HG02610 (cell line): ENCODE results near the gene ZBED4.
"Not testable (repeated sequence)": the region's sequence is repeated elsewhere in the genome, so short reads cannot be mapped to it uniquely, and the experiment has no call there.

Experiments used
- ATAC-seq: cut with Tn5 transposase; IDR thresholded peaks from one replicate; pipeline ENCODE4 v1.9.1; 2021; ENCODE audit warnings: mild to moderate bottlenecking, moderate library complexity; ENCODE audit not compliant: unreplicated experiment

The ZBED4 gene

DNA sequence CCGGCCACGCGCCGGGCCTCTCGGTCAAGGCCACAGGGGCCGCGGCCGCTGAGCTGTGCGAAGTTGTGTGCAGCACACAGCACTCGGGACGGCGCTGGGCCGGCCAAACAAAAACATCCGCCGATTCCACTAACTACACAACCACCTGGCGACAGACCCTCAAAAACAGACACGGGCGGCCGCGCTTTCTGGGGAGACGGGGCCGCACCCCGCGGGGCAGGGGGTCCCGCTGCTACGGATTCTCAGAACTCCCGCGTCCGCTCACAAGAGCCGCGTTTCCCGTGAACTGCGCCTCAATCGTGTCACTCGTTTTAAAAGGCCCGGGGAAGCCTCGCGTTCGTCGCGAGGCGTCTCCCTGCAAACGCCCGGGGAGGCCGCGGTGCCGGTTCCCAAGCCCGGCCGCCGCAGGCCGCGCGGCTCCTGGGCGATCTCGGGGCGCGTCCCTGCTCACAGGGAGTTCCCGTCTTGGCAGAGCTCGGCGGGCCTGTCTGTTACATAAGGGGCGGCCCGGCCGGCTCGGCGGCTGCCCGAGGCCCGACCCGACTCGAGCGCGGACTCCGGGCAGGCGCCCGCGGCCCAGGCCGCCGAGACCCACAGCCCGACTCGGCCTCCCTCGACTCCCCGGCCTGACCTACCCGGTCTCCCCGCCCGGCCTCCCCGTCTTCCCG, 26.9 kb upstream of the ZBED4 start:
- ATAC-seq: peak; percentile 19

DNA sequence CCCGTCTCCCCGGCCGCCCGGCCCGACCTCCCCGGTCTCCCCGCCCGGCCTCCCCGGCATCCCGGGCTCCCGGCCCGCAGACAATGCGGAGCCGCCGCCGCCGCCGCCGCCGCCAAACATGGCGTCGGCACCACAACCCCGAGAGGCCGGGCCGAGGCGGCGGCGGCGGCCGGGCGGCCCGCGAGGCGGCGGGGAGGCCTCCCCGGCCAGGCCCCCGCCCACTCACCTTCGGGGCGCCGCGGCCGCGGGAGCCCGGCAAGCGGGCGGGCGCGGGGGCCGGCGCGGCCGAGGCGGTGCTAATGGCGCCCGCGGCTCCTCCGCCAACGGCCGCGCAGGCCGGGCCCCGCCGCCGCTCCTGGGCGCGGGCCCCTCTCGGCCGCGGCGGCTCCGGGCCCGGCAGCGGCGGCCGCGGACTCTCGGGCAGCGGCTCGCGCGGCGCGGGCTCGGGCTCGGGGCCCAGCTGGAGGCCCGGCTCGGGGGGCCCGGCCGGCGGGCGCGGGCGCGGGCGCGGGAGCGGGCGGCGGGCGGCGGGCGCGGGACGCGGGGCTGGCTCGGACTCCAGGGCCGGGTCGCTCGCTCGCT, 26.3 kb upstream of the ZBED4 start:
- peak; percentile 26 for ATAC-seq

DNA sequence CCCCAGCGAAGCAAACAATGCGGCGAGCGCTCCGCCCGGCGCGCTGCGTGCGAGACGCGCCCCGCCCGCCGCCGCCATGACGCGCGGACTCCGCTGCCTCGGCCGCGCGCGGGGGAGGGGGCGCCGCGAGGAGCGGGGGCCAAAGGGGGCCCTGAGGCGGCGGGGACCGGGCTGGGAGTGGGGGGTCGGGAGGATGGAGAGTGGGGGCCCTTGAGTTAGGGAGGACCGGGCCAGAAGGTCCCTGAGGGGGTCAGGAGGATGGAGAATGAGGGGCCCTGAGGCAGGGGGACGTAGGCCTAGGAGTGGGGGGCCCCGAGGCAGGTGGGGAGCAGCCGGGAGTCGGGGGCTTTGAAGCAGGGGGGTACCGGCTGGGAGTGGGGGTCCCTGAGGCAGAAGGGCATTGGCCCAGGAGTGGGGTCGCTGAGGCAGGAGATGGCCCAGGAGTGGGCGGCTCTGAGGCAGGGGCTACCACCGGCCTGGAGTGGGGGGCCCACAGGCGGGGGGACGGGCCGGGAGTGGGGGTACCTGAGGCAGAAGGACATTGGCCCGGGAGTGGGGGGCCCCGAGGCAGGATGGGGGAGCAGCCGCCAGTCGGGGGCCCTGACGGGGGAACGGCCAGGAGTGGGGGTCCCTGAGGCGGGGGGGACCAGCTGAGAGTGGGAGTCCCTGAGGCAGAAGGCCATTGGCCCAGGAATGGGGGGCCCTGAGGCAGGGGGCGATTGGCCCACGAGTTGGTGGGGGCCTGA, 25.6 kb upstream of the ZBED4 start, which contains the start of gene BRD1:
TSS of gene BRD1 (minus strand) at position 21 of the 746 bp plus-strand sequence. CDS start 3,556 bp downstream, outside the sequence.
- peak; percentile 52 for ATAC-seq

DNA sequence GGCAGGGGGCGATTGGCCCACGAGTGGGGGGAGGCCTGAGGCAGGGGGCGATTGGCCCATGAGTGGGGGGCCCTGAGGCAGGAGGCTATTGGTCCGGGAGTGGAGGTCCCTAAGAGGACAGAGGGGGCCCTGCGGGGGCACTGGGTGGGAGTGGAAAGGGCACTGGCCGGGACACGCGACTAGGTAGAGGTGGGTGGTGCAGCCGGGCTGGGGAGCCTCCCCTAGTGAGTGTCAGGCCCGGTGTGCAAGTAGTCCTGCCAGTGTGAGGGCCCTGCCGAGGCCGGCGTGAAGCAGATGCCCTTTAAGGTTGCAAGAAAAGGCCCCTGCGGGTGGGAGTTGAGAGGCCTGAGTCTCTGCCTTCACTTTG, 25.1 kb upstream of the ZBED4 start:
- no peak for ATAC-seq

DNA sequence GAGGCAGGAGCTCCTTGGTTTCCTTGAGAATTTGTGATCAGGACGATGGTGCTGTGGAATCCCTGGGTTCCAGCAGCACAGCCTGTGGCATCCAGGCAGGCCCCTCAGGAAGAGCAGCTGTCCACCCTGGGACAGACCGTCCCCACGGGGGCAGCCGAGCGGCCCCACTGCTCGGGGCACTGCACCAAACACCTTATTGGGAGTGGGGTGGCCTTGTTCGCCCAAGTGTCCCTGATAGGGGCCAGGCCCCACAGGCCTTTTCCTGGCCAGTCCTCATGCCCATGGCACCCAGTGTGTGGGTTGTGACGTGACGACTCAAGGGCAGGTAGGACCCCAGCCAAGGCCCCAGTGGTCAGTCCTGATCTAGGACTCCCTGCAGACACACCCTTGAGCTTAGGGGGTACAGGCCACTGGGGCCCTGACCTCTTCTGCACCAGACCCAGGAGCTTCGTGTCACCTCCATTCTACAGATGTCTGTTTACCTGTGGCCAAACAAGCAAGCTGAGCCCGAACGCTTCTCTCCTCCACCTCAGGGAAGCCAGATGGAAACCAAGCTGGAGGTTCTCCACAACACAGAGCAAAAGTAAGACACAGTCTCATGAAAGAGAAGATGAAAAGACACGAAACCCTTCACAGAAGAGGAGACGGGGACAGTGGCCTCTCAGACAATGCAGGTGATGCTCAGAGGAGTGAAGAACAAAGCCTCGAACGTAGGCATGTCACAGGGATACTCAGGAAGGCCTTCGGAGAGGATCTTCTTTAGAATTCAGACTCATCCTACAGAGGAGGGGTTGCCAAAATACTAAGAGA, 24.4 kb upstream of the ZBED4 start:
- no peak for ATAC-seq

DNA sequence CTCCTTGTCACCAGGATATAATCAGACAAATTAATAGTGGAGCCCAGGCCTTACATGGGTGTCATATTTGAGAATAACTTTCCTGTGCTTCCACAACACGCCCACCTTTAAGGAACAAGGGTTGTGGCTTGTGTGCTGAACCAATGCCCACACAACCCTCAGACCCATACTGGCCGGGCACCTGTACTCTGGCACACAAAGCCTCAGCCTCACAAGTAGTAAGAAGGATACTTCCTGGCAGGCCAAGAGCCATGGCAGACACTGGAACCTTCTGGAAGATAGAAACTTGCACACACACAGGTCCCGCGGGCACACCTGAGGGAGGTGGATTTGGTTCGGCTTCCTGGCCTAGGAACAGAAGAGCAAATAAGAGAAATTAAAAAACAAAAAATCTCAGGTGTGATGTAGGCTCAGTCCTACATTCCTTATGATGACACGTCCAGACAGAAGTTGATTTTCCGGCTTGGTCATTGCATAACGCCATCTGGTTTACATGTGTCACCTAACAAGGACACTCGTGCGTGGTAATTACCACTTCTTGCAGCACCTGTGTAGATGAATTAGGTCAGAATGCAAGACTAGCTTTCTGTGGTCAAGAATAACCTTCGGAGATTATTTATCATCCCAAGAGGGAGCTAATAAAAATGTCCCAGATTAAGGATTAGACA, 20.2 kb upstream of the ZBED4 start:
- no peak for ATAC-seq

DNA sequence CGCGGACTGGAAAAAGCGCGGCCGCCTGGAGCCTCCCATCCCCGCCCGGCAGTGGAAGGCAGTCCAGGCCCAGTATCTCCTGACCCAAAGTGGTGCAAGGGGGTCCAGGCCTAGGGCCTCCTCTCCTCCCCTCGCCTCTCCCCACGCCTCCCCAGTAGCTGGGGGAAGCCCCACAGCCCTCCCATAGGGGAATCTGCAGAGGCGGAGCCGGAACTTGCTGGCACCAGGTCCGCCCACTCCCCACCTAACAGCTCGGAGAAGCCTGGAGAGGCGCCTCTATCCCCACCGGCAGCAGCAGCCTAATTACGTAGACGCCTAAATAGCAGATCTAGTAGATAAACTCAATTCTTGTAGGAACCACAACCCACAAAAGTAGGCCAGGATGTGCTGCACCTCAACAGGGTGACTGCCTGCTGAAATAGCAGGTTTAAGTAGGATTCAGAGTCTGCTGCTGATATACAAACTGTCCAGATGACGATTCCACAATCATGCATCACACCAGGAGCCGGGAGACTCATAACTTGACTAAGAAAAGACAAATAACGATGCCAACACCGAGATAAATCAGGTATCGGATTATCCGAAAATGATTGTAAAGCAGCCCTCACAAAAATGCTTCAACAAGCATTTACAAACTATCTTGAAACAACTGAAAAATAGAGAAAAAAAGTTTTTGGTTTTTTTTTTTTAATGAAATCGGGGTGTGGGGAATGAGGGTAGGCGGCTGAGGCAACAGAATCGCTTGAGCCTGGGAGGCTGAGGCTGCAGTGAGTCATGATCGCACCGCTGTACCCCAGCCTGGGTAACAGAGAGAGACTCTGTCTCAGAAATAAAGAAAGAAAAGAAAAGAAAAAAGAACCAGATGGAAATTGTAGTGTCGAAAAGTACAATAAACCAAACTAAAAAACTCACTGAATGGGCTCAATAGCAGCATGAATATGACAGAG, 14.6 kb upstream of the ZBED4 start:
- ATAC-seq: no peak

DNA sequence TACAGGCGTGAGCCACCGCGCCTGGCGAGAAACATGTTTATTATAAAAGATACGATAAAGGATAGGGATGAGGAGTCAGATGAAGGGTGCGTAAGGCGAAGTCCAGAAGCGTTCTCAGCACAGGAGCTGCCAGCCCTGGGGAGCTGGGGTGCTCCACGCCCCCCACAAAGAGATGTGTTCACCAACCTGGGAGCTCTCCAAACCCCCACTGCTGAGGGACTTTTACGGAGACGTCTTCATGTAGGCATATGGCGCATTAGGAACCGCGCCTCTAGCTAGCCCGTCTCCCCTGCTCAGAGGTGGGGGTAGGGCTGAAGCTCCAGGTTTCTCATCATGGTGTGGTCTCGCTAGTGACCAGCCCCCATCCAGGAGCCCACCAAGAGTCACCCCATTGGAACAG, 8.4 kb upstream of the ZBED4 start:
- ATAC-seq: no peak

DNA sequence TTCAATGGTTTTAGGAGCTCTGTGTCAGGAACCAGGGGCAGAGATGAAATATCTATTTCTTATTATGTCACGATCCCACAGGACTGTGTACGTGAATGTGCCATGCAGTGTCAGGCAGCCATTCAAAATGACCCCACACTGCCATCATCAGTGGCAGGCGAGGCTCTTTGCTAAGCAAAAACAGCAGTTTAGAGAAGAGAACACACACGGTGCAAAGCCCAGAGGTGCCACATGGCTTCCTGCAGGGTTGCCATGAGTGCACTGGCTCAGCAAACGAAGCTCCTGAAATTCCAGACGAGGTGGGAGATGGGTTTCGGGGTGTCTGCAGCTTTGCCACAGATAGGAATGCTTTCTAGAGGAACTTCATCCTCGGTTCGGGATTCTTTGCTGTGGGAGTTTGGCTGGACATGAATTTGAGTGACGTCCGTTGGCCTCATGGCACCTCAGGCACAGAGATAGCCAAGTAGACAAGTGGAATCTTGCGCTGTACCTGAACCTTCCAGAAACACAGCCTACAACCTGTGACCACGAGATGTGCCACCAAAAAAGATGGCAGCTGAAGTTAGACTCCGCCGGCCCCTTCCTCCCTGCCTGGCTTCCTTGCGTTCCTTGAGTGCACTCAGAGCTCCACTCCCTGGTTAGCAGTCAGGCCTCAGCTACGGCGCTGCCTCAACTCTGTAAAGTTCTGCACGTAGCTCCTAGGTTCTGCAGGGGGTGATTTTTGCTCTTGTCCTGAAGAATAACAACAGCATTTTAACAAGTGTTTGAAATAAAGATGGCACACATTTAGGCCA, 7.8 kb upstream of the ZBED4 start:
- ATAC-seq: no peak

DNA sequence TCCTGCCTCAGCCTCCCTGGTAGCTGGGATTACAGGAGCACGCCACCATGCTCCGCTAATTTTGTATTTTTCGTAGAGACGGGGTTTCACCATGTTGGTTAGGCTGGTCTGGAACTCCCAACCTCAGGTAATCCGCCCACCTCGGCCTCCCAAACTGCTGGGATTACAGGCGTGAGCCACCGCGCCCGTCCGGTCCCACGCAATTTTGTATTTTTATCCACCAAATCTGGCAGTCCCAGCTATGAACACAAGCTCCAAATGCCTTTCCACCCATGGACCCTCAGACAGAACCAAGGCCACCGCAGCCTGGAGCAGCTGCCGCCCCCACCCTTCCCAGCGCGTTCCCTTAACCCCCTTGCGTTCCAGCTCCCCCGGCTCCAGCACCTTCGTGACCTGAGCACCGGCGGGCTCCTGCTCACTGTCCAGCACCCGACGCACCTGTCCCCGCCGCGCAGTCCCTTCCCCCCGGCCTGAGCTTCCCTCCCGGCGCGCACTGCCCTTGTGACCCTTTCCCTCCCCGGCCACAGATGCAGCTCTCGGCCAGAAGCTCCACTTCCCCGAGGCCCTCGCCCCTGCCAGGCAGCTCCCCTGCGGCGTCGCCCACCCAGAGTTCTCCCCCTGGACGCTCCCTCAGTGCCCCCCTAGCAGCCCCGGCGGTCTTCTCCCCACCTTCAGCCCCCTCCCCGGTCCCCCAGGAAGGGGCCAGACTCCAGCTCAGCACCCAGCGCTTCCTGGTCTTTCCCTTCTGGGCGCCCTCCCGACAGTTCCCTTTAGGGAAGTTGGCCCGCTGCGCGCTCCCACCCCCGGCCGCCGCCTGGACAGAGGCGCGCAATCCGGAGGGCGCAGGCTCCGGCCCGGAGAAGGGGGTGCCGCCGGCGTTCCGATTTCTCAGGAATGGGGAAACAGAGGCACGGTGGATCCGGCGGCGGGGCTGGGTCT, 5.6 kb upstream of the ZBED4 start:
- ATAC-seq: no peak

DNA sequence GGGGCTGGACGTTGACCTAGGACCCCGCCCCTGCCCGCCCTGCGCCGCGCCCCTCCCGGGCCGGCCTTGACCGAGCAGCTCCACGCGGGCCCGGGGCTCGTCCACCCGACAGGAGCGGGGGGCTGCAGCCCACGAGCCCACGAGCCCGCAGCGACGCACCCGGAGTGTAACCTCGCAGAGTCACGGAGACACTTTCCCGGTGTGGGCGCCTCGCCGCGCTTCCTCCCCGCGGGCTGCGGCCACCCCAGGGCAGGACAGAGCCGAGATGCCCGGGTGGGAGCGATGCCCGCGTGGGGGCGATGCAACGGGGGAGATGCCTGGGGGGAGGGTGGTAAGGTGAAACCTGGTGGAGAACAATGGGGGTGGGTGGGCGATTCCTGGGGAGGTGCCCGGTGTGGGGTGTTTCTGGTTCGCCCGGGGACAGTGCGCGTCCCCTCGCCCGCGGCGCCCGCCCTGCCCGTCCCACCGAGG, 4.9 kb upstream of the ZBED4 start:
- no peak for ATAC-seq

DNA sequence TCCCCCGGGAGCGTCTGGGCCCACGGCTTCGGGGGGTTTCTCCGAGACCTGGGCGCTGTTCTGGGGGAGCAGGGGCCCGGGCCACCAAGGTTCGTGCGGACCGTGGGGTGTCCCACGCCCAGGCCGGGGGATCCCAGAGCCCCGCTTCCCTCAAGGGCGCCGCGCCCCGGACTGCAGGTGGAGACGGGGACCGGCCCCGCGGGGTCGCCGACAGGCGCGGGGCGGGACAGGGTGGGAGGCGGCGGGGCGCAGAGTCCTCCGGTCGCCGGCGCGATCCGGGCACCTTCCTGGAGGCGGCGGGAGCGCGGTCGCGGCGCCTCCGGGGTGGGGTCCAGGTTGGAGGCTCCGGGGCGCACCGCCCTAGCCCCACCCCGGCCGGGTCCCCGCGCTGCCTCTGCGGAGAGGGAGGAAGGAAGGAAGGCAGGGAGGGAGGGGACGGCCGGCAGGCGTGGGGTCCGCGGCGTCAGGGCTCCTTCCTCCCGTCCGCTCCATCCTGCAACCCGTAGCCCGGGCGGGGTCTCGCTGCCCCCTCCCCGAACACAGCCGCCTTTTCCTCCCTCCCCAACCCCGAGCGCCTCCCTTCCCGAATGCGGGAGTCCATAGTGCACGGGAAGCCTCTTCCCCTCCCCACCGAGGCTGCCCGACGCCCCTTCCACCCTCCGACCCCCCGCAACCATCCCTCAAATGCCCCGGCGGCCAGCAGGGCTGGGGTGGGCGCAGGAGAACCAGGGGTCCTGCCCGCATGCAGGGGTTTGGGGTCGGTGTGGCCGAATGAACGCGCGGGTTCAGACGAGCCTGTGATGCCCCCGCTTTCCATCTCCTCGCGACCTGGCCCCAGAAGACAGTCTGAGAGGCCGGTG, 4.3 kb upstream of the ZBED4 start:
- ATAC-seq: no peak

DNA sequence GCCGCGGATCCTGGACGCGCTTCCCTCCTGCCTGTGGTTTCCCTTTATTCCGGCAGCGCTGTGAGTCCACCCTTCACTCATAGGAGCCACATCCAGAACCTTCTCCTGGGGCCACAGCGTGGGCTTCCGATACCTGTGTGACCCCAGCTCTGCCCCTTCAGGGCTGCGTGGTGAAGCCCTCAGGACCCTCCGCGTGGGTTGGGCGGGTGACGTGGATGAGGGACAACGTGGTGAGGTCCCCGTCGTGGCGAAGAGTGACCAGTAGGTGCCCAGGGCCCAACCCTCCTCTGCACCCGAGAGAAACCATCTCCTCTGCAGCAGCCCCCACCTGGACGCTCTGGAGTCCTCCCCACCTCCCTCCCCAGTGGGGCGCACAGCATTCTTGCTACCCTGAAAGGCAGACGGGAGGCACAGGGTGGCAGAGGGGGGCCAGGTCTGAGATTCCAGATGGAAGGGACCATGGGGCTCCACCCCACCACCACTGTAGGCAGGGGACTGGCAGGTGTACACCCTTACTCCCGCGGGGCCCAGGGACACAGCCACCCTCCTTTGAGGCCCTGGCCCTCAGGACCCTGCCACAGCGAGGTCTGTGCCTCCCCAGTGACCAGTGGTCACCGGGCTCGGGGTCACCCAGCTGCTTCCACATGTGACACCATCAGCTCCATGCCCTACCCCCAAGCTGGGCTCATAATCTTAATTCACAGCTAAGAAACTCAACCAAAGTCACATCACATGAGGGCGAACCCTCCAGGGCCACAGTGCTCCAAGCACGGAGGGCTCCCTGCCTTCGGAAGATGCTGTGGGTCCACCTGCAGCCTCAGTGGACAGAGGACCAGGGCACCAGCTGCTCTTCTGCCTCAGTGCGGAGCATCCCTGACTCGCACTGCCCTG, 3.4 kb upstream of the ZBED4 start:
- ATAC-seq: no peak

DNA sequence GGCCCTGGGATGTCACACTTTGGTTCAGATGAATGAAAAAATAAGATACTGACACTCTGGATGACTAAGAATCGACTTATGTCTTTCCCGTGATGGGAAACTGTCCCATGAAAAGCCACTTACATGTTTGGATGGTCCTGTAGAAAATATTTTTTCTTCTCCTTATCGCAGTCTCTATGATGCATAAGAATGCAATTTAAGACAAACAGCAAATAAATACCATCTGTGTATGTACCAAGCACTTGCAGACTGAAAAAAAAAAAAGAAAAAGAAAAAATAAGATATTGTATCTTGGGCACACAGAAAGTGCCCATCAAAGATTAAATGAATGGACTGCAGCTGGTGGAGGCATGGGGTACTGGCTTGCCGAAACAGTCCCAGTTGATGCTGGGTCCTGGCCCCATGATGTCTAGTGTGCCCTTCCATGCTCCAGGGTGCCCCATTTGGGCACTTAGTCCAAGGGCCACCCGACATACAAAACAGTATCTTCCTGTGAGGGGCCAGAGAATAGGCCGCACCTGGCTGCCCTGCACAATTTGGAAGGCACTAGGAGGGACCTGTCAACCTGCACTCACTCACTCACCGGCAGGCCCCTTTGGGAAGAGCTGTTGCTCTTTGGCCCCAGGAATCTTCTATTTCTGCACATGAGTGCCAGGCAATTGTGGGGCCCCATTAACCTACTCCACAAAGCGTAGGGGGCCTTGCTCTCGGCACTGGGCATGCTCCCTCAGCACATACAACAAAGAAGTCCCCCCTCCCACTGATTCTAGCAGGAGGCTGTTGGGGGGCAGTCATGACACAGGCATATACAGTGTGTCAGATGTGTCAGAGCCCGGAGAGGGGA, 2.5 kb upstream of the ZBED4 start:
- no peak for ATAC-seq

DNA sequence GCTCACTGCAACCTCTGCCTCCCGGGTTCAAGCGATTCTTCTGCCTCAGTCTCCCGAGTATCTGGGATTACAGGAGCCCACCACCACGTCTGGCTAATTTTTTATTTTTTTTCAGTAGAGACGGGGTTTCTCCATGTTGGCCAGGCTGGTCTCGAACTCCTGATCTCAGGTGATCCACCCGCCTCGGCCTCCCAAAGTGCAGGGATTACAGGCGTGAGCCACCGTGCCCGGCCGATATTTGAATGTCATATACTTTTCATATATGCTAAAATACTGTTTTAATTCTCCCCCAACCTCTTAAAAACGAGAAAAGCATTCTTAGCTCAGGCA, 1.1 kb upstream of the ZBED4 start:
- not testable (repeated sequence) for ATAC-seq
